ENCODE data around the gene NES. TPM values are rescaled to one million over a fixed set of nuclear protein-coding genes. Genes with fewer than 3 reads are reported as not detected.

The NES gene
- total and polyA plus RNA-seq, 2 of the 8 experiments (the other 6 are each of a cell fraction or from before 2014, with no cell fraction given): 13.3 to 135 TPM

GRCh38 chr1:156677616-156678596 is 699 bp upstream of the NES start (continued):
- peak in 2 of 3 experiments; percentile 92 to 97; a peak in 3 of 4 replicates for TF ChIP-seq CTCF (IDR thresholded peaks at IDR 0.05; ENCODE audit: control extremely low read depth in 1 of 3, insufficient read depth in 1 of 3, low read depth in 1 of 3, low read length in 3 of 3)
- TF ChIP-seq TEAD4 (IDR thresholded peaks at IDR 0.05; ENCODE audit: low read depth, low read length): peak; percentile 86
- no peak; the same call in 1 of the 2 replicates for TF ChIP-seq CHD2 (IDR thresholded peaks at IDR 0.05; ENCODE audit: low read length)
- TF ChIP-seq TAF7 (optimal IDR thresholded peaks at IDR 0.05; ENCODE audit: borderline replicate concordance, low read depth, low read length): peak; percentile 44
- TF ChIP-seq, protein P1, sequence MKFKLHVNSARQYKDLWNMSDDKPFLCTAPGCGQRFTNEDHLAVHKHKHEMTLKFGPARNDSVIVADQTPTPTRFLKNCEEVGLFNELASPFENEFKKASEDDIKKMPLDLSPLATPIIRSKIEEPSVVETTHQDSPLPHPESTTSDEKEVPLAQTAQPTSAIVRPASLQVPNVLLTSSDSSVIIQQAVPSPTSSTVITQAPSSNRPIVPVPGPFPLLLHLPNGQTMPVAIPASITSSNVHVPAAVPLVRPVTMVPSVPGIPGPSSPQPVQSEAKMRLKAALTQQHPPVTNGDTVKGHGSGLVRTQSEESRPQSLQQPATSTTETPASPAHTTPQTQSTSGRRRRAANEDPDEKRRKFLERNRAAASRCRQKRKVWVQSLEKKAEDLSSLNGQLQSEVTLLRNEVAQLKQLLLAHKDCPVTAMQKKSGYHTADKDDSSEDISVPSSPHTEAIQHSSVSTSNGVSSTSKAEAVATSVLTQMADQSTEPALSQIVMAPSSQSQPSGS (IDR thresholded peaks at IDR 0.05; ENCODE audit: low read length): no peak; the same call in 1 of the 2 replicates
- no peak for TF ChIP-seq RBBP5 (IDR thresholded peaks at IDR 0.05; ENCODE audit: borderline replicate concordance, low read depth, low read length)
- no peak for TF ChIP-seq CREB1 (IDR thresholded peaks at IDR 0.05)
- peak; percentile 73 for TF ChIP-seq YY1 (IDR thresholded peaks at IDR 0.05; ENCODE audit: low read depth, low read length)
- TF ChIP-seq SP1 (IDR thresholded peaks at IDR 0.05; ENCODE audit: low read depth, low read length): 0 out of 2 replicates have a peak, but pooled peaks have one; percentile 15
- TF ChIP-seq NANOG (IDR thresholded peaks at IDR 0.05; ENCODE audit: insufficient read depth, low read depth, low read length, poor library complexity, severe bottlenecking): peak; percentile 8
- no peak; the same call in 1 of the 2 replicates for TF ChIP-seq ATF3 (IDR thresholded peaks at IDR 0.05; ENCODE audit: insufficient read depth, low read depth, low read length)
- no peak for TF ChIP-seq EZH2 (IDR thresholded peaks at IDR 0.05; ENCODE audit: low read depth, low read length, severe bottlenecking)
- TF ChIP-seq NRF1 (IDR thresholded peaks at IDR 0.05; ENCODE audit: low read depth, low read length): no peak
- TF ChIP-seq E2F6 (IDR thresholded peaks at IDR 0.05): no peak
- TF ChIP-seq, protein P2, sequence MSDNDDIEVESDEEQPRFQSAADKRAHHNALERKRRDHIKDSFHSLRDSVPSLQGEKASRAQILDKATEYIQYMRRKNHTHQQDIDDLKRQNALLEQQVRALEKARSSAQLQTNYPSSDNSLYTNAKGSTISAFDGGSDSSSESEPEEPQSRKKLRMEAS (IDR thresholded peaks at IDR 0.05): peak; percentile 15; the same call in 1 of the 2 replicates
- TF ChIP-seq TCF12 (IDR thresholded peaks at IDR 0.05; ENCODE audit: low read depth, low read length): 0 out of 2 replicates have a peak, but pooled peaks have one; percentile 64
